ENCODE measurements around the gene PTPRN2. TPM values are rescaled to one million over a fixed set of nuclear protein-coding genes. Genes with fewer than 3 reads are reported as not detected.

Gene PTPRN2
- total RNA-seq, 2 donors from 2014 or later: 26.1 to 55.5 TPM

GRCh38 chr7:157568106-157568769 is 1019.4 kb downstream of the PTPRN2 start:
- no peak for DNase-seq (ENCODE audit: low spot score)
- 41% methylated on average over 25 of the region's 25 CpGs for WGBS
- Histone ChIP-seq H3K27ac (no peak overlapping the region), H3K27me3 (replicated peaks; ENCODE audit: insufficient read depth) (no peaks in the 10 kb centered on the region), H3K9me3 (no peaks in the 10 kb centered on the region), H3K36me3 (no peaks in the 10 kb centered on the region), H3K4me3 (peak overlapping the region; percentile 35 to 42), H3K4me1 (replicated peaks) (no peaks in the 10 kb centered on the region)
- TF ChIP-seq POLR2A (IDR thresholded peaks at IDR 0.05) (no peak), POLR2AphosphoS5 (IDR thresholded peaks at IDR 0.05) (no peak), CTCF (IDR thresholded peaks at IDR 0.05) (no peak)
- intact Hi-C loops (cut with DNase I): no loop called here

GRCh38 chr7:157567666-157568065 is 1020.0 kb downstream of the PTPRN2 start:
- Histone ChIP-seq H3K27ac (no peak overlapping the region), H3K36me3 (no peaks in the 10 kb centered on the region), H3K4me1 (replicated peaks) (no peaks in the 10 kb centered on the region), H3K27me3 (replicated peaks; ENCODE audit: insufficient read depth) (no peaks in the 10 kb centered on the region), H3K9me3 (no peaks in the 10 kb centered on the region), H3K4me3 (no peak overlapping the region)
- TF ChIP-seq POLR2A (IDR thresholded peaks at IDR 0.05): no peak
- no peak for TF ChIP-seq CTCF (IDR thresholded peaks at IDR 0.05)
- TF ChIP-seq POLR2AphosphoS5 (IDR thresholded peaks at IDR 0.05): no peak
- DNase-seq (ENCODE audit: low spot score): no peak
- WGBS: 94% methylated on average over 10 of the region's 10 CpGs
- intact Hi-C loops (cut with DNase I): no loop called here

- Histone ChIP-seq H3K36me3 (no peaks in the 10 kb centered on the region), H3K9me3 (no peaks in the 10 kb centered on the region), H3K27me3 (replicated peaks; ENCODE audit: insufficient read depth) (no peaks in the 10 kb centered on the region), H3K4me3 (no peak overlapping the region), H3K4me1 (replicated peaks) (no peaks in the 10 kb centered on the region), H3K27ac (no peak overlapping the region)
- TF ChIP-seq POLR2A (IDR thresholded peaks at IDR 0.05) (no peak), CTCF (IDR thresholded peaks at IDR 0.05) (no peak), POLR2AphosphoS5 (IDR thresholded peaks at IDR 0.05) (no peak)
- intact Hi-C loops (cut with DNase I): no loop called here
- DNase-seq (ENCODE audit: low spot score): no peak
- 99% methylated on average over 10 of the region's 10 CpGs for WGBS
Measured at GRCh38 chr7:157566631-157567006, 1021.0 kb downstream of the PTPRN2 start.

GRCh38 chr7:157565981-157566630 is 1021.5 kb downstream of the PTPRN2 start:
- 87% methylated on average over 15 of the region's 15 CpGs for WGBS
- intact Hi-C loops (cut with DNase I): no loop called here
- Histone ChIP-seq H3K36me3 (no peaks in the 10 kb centered on the region), H3K27me3 (replicated peaks; ENCODE audit: insufficient read depth) (no peaks in the 10 kb centered on the region), H3K4me3 (no peak overlapping the region), H3K27ac (no peak overlapping the region), H3K4me1 (replicated peaks) (no peaks in the 10 kb centered on the region), H3K9me3 (no peaks in the 10 kb centered on the region)
- TF ChIP-seq POLR2AphosphoS5 (IDR thresholded peaks at IDR 0.05): no peak
- no peak for TF ChIP-seq CTCF (IDR thresholded peaks at IDR 0.05)
- TF ChIP-seq POLR2A (IDR thresholded peaks at IDR 0.05): no peak
- no peak for DNase-seq (ENCODE audit: low spot score)

GRCh38 chr7:157565201-157565626 is 1022.4 kb downstream of the PTPRN2 start:
- intact Hi-C loops (cut with DNase I): no loop called here
- 96% methylated on average over 11 of the region's 11 CpGs for WGBS
- no peak for DNase-seq (ENCODE audit: low spot score)
- H3K27me3 ChIP-seq (replicated peaks; ENCODE audit: insufficient read depth): no peaks in the 10 kb centered on the region
- no peak overlapping the region for H3K27ac ChIP-seq
- no peak overlapping the region for H3K4me3 ChIP-seq
- H3K36me3 ChIP-seq: no peaks in the 10 kb centered on the region
- no peaks in the 10 kb centered on the region for H3K9me3 ChIP-seq
- TF ChIP-seq POLR2AphosphoS5 (IDR thresholded peaks at IDR 0.05): no peak
- TF ChIP-seq POLR2A (IDR thresholded peaks at IDR 0.05): no peak
- TF ChIP-seq CTCF (IDR thresholded peaks at IDR 0.05): no peak
- no peaks in the 10 kb centered on the region for H3K4me1 ChIP-seq (replicated peaks)
